NCI-H510A (cell line): Measurements from ENCODE around the gene SERTAD2.
A peak's percentile ranks its signal among the peaks of the same experiment; 100 is the strongest.

Experiments
- DNase-seq: peaks from one replicate; lab custom pipeline; 2025; lab: John Stamatoyannopoulos, UW

The SERTAD2 gene

GRCh38 chr2:64675860-64676259 is 22.1 kb upstream of the SERTAD2 start:
- DNase-seq = no peak

- no peak for DNase-seq
Observed at GRCh38 chr2:64672708-64673107, 19.0 kb upstream of the SERTAD2 start.

GRCh38 chr2:64670047-64670446 is 16.3 kb upstream of the SERTAD2 start:
- DNase-seq = no peak

GRCh38 chr2:64669288-64669687 is 15.6 kb upstream of the SERTAD2 start:
- no peak for DNase-seq

GRCh38 chr2:64668542-64668941 is 14.8 kb upstream of the SERTAD2 start:
- DNase-seq = no peak

- DNase-seq = no peak
Observed at GRCh38 chr2:64667535-64667934, 13.8 kb upstream of the SERTAD2 start.

- DNase-seq = no peak
Observed at GRCh38 chr2:64666810-64667438, 13.2 kb upstream of the SERTAD2 start.

GRCh38 chr2:64665709-64666108 is 12.0 kb upstream of the SERTAD2 start:
- DNase-seq = no peak

- no peak for DNase-seq
Observed at GRCh38 chr2:64663402-64663801, 9.7 kb upstream of the SERTAD2 start.

GRCh38 chr2:64661741-64662169 is 8.0 kb upstream of the SERTAD2 start:
- no peak for DNase-seq

- DNase-seq = no peak
Observed at GRCh38 chr2:64659252-64659651, 5.5 kb upstream of the SERTAD2 start.

- no peak for DNase-seq
Observed at GRCh38 chr2:64658269-64658668, 4.6 kb upstream of the SERTAD2 start.

- DNase-seq = no peak
Observed at GRCh38 chr2:64657411-64657810, 3.7 kb upstream of the SERTAD2 start.

- DNase-seq = no peak
Observed at GRCh38 chr2:64656379-64656778, 2.7 kb upstream of the SERTAD2 start.

GRCh38 chr2:64655873-64656272 is 2.2 kb upstream of the SERTAD2 start:
- no peak for DNase-seq

GRCh38 chr2:64655018-64655664 is 1.4 kb upstream of the SERTAD2 start:
- DNase-seq = no peak

GRCh38 chr2:64654063-64654811 is 524 bp upstream of the SERTAD2 start:
- DNase-seq = peak; percentile 62

- DNase-seq = no peak
Observed at GRCh38 chr2:64652231-64653108, 1.2 kb downstream of the SERTAD2 start.

- no peak for DNase-seq
Observed at GRCh38 chr2:64651590-64651989, 2.1 kb downstream of the SERTAD2 start.

- DNase-seq = no peak
Observed at GRCh38 chr2:64650722-64651338, 2.9 kb downstream of the SERTAD2 start.

GRCh38 chr2:64650296-64650695 is 3.4 kb downstream of the SERTAD2 start:
- DNase-seq = no peak

GRCh38 chr2:64649626-64650025 is 4.1 kb downstream of the SERTAD2 start:
- DNase-seq = no peak
